Thoracic aorta (tissue), 2 donors: ENCODE results near the gene KCNN3. TPM values are rescaled to one million over a fixed set of nuclear protein-coding genes. Genes with fewer than 3 reads are reported as not detected.

ENCODE experiments used
- ATAC-seq: fragments of 150-250 bp; one replicate; pipeline ENCODE4 v1.8.0; 2017; ENCODE audit warnings: low read depth; ENCODE audit not compliant: insufficient number of reproducible peaks, low FRiP score
- DNase-seq: peaks from one replicate; pipeline ENCODE4 v3.0.0-alpha.2; 2020; ENCODE audit warnings: low spot score
- H3K27ac ChIP-seq, 2 donors: fragments of 200-600 bp; sonication (generic); 1 replicate in 1 of 2; 2 replicates in 1 of 2; pipeline ENCODE4 v1.5.1; 2016; ENCODE audit warnings: mild to moderate bottlenecking in 2 of 2, moderate library complexity in 2 of 2
- H3K27me3 ChIP-seq: fragments of 200-600 bp; sonication (generic); replicated peaks from 2 replicates; pipeline ENCODE4 v1.6.0; 2016; ENCODE audit warnings: mild to moderate bottlenecking; ENCODE audit not compliant: insufficient read depth
- H3K36me3 ChIP-seq: fragments of 200-600 bp; sonication (generic); one replicate; pipeline ENCODE4 v1.5.1; 2016
- H3K4me1 ChIP-seq, 2 donors: fragments of 200-600 bp; sonication (generic); 1 replicate in 1 of 2; 2 replicates in 1 of 2; pipeline versions ENCODE4 v1.5.1 to v1.6.0; 2016; ENCODE audit warnings: low read depth in 2 of 2, mild to moderate bottlenecking in 1 of 2; ENCODE audit not compliant: control insufficient read depth in 1 of 2
- H3K4me3 ChIP-seq: fragments of 200-600 bp; sonication (generic); 2 replicates; pipeline ENCODE4 v1.5.1; 2016; ENCODE audit warnings: mild to moderate bottlenecking
- H3K9me3 ChIP-seq: fragments of 200-600 bp; sonication (generic); 2 replicates; pipeline ENCODE4 v1.5.1; 2016
- CTCF ChIP-seq: fragments of 200-600 bp; sonication (generic); IDR thresholded peaks from one replicate; pipeline ENCODE4 v1.5.1; 2019; ENCODE audit warnings: antibody characterized with exemption
- total RNA-seq, 2 donors: library from RNA; depleted of rRNA; stranded (reverse); fragments of >200 nt; gene quantifications; one replicate each; pipeline versions ENCODE4 v1.1.0 to v1.2.3, GENCODE V29; 2016

Gene KCNN3
- total RNA-seq, 2 donors from 2014 or later: 0.95 to 1.8 TPM

DNA sequence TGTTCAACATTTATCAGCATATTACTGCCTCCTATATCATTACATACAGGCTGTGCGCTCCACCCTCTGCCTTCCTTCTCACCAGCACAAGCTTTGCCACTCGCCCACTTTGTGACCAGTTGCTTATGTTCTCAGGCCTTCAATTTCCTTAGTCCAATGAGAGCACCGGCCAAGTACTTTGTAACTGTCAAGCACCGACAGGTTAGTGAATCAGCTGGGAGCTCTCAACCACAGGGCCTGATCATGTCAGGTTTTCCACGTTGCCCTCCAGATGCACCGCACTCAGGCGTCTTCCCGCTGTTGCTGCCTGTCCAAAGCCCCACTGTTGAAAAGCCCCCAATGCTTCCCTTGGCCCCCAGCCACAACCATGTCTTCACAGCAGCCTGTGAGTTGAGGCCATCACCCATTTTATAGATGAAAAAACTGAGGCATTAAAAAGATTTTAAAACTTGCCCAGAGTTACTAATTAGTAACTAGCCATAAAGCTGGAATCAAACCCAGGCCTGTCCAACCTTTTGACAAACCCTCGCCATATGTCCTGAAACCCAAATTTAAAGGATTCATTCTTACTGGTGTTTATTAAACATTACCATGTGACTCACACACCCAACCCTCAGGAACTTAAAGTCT is 3.4 kb upstream of the KCNN3 start:
- Histone ChIP-seq H3K4me1 (peaks cover 4 to 22% of the 10 kb centered on the region in 2 donors), H3K4me3 (no peak overlapping the region), H3K36me3 (no peaks in the 10 kb centered on the region), H3K27ac (no peak overlapping the region), H3K27me3 (no peaks in the 10 kb centered on the region), H3K9me3 (no peaks in the 10 kb centered on the region)
- DNase-seq (no peak), ATAC-seq (no peak)
- no peak for TF ChIP-seq CTCF

DNA sequence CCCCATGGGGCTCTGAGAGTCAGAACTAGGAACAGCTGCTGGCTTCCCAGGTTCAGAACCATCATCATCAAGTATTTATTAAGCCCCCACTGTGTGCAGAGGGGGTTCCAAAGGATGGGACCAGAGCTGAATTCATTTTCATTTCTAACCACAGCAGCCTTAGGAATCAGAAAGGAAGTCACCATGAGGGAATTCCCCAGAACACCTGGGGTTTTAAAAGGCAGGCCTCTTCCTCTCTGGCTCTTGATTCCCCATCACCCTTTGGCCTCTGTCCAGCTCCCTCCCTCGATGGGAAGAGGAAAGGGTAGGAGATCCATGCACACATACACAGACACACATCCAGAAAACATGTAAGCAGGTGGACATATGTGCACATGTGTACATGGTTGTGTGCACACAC is 1.3 kb upstream of the KCNN3 start:
- Histone ChIP-seq H3K36me3 (no peaks in the 10 kb centered on the region), H3K27ac (no peak overlapping the region), H3K4me1 (peaks cover 4 to 27% of the 10 kb centered on the region in 2 donors), H3K9me3 (no peaks in the 10 kb centered on the region), H3K4me3 (no peak overlapping the region), H3K27me3 (no peaks in the 10 kb centered on the region)
- DNase-seq (no peak), ATAC-seq (no peak)
- no peak for TF ChIP-seq CTCF

DNA sequence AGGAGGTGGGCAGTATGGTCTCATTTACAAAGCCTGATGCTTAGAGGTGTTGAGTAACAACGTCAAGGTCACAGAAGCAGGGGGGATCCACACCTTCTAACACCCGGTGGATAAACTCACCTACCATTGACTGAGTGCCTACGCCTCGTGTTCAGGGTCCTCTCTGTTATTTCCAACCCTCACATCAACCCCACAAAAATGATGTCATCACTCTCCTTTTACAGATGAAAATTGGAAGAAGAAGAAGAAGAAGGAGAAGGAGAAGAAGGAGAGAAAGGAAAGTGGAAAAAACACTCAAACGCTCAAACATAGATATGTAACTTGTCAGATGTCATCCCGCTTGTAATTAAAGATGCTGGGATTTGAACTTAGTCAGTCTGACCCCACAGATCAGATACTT is 653 bp upstream of the KCNN3 start:
- H3K4me3 ChIP-seq: peak overlapping the region; percentile 68
- H3K9me3 ChIP-seq: no peaks in the 10 kb centered on the region
- ATAC-seq: no peak
- TF ChIP-seq CTCF: no peak
- DNase-seq: no peak
- peaks cover 4 to 27% of the 10 kb centered on the region in 2 donors for H3K4me1 ChIP-seq
- no peak overlapping the region for H3K27ac ChIP-seq
- no peaks in the 10 kb centered on the region for H3K27me3 ChIP-seq
- no peaks in the 10 kb centered on the region for H3K36me3 ChIP-seq

DNA sequence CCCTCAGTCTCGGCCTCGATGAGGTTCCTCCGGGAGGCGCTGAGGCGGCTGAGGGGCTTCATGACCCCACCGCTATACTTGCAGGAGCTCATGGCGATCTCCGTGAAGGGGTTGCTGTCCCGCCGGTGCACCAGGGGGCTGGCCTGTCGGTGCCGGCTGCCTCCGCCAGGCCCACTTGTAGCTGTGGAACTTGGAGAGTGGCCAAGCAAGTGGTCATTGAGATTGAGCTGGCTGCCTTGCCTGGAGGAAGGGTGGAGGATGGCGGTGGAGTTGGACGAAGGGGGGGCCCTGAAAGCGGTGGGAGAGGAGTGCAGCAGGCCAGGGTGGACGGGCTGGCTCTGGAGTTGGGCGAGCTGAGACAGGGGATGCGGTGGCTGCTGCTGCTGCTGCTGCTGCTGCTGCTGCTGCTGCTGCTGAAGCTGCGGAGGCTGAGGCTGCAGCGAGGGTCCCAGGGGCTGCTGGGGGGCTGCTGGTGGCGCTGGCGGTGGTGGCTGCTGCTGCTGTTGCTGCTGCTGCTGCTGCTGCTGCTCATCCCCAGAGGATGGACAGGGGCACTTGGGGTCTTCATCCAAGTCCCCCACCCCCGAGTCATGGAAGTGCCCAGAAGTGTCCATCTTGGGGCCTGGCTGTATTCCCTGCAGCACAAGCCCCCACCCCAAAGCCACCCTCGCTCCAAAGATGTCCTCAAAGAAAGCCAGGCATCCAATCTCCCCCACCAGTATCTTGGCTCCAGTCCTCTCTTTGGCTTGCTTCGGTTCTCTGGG is 548 bp downstream of the KCNN3 start:
- no peaks in the 10 kb centered on the region for H3K27me3 ChIP-seq
- peak overlapping the region; percentile 68 for H3K4me3 ChIP-seq
- no peaks in the 10 kb centered on the region for H3K9me3 ChIP-seq
- TF ChIP-seq CTCF: no peak
- DNase-seq (peak; percentile 58), ATAC-seq (no peak)
- H3K4me1 ChIP-seq: peaks cover 4 to 27% of the 10 kb centered on the region in 2 donors
- H3K27ac ChIP-seq: no peak overlapping the region
- no peaks in the 10 kb centered on the region for H3K36me3 ChIP-seq

DNA sequence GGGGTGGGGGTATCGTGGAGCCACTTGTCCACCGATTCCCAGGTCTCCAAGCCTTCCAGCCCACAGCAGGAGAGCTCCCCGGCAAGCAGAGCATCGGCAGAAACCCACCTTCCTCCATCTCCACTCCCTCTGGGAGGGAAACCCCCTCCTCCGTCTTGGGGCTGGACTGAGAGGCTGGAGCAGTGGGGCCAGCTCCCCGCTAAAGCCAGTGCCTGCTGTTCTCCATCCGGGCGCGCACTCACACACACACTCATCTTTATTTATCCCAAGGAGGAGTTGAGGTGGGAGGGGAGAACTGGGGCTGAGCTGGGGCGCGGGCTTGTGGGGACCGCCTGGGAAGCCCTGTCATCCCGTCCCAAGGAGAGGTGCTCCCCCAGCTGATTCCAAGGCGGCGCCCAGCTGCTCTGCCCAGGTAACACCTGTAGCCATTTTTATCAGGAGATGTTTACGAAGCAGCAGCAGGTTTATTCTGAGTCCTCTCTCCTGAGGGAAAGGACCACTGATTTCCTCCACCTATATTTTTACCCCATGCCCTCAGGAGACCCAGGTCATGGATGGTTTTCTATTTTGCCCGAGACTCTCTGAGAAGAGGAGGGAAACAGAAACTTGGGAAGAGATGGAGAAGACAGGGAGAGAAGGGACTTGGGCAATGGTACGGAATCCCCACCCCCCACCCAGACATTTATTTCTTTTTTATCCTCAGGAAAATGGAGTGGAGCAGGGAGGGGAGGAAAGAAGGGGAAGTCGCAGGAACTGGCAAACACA is 2.1 kb downstream of the KCNN3 start:
- ATAC-seq (no peak), DNase-seq (no peak)
- TF ChIP-seq CTCF: no peak
- Histone ChIP-seq H3K27ac (no peak overlapping the region), H3K27me3 (no peaks in the 10 kb centered on the region), H3K4me3 (peak overlapping the region; percentile 68), H3K36me3 (no peaks in the 10 kb centered on the region), H3K9me3 (no peaks in the 10 kb centered on the region), H3K4me1 (peaks cover 4 to 27% of the 10 kb centered on the region in 2 donors)
